Parathyroid adenoma (tissue), 2 donors: ENCODE results near the gene SSTR4.

Source experiments
- H2AFZ ChIP-seq: fragments of 300-600 bp; sonication (generic); one replicate; pipeline ENCODE4 v1.7.0; 2017; ENCODE audit warnings: antibody characterized with exemption, mild to moderate bottlenecking
- H3K27ac ChIP-seq: fragments of 300-600 bp; sonication (generic); one replicate; pipeline ENCODE4 v1.7.0; 2017
- H3K27me3 ChIP-seq: fragments of 300-600 bp; sonication (generic); one replicate; pipeline ENCODE4 v1.7.0; 2017; ENCODE audit warnings: low read length; ENCODE audit not compliant: control insufficient read depth, insufficient read depth
- H3K36me3 ChIP-seq: fragments of 300-600 bp; sonication (generic); one replicate; pipeline ENCODE4 v1.7.0; 2017; ENCODE audit warnings: low read length; ENCODE audit not compliant: control insufficient read depth, insufficient read depth
- H3K4me1 ChIP-seq: fragments of 300-600 bp; sonication (generic); one replicate; pipeline ENCODE4 v1.7.0; 2017; ENCODE audit warnings: control low read depth
- H3K4me2 ChIP-seq: fragments of 300-600 bp; sonication (generic); one replicate; pipeline ENCODE4 v1.7.0; 2017; ENCODE audit warnings: low read length
- H3K4me3 ChIP-seq: fragments of 300-600 bp; sonication (generic); one replicate; pipeline ENCODE4 v1.7.0; 2017; ENCODE audit warnings: low read depth, low read length
- H3K79me2 ChIP-seq: fragments of 300-600 bp; sonication (generic); one replicate; pipeline ENCODE4 v1.7.0; 2017; ENCODE audit warnings: control low read depth
- H3K9ac ChIP-seq: fragments of 300-600 bp; sonication (generic); one replicate; pipeline ENCODE4 v1.7.0; 2017; ENCODE audit warnings: mild to moderate bottlenecking
- H3K9me3 ChIP-seq: fragments of 300-600 bp; sonication (generic); one replicate; pipeline ENCODE4 v1.7.0; 2017; ENCODE audit warnings: low read length; ENCODE audit not compliant: control insufficient read depth
- TF ChIP-seq, protein P1 (sequence below): fragments of 300-600 bp; sonication (generic); IDR thresholded peaks from one replicate; pipeline ENCODE4 v1.7.0; 2017; ENCODE audit warnings: antibody characterized with exemption, mild to moderate bottlenecking
- donor health status: primary hyperparathyroidism.

SSTR4 gene

DNA sequence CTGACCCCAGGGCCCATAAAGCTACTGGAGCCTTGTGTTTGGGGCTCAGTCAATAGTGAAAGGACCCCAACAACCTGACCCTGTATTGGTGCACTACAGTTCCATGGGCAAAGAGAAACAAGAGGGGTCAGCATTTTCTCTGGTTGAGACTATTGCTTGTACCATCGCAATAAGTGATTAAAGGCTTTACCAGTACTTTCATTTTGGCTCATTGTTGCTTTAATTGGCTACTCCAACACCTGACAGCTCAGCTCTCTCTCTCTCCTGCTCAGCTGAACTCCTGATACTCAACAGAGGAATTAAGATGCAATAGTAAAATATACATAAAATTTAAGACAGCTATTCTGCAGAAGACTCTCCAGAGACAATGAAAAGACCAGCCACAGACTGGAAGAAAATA is 33.2 kb downstream of the SSTR4 start:
- TF ChIP-seq, protein P1, sequence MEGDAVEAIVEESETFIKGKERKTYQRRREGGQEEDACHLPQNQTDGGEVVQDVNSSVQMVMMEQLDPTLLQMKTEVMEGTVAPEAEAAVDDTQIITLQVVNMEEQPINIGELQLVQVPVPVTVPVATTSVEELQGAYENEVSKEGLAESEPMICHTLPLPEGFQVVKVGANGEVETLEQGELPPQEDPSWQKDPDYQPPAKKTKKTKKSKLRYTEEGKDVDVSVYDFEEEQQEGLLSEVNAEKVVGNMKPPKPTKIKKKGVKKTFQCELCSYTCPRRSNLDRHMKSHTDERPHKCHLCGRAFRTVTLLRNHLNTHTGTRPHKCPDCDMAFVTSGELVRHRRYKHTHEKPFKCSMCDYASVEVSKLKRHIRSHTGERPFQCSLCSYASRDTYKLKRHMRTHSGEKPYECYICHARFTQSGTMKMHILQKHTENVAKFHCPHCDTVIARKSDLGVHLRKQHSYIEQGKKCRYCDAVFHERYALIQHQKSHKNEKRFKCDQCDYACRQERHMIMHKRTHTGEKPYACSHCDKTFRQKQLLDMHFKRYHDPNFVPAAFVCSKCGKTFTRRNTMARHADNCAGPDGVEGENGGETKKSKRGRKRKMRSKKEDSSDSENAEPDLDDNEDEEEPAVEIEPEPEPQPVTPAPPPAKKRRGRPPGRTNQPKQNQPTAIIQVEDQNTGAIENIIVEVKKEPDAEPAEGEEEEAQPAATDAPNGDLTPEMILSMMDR: no peak
- Histone ChIP-seq H3K4me3 (no peak overlapping the region), H3K9me3 (no peaks in the 10 kb centered on the region), H3K9ac (no peak overlapping the region), H3K4me1 (no peaks in the 10 kb centered on the region), H2AFZ (no peak overlapping the region), H3K27me3 (no peaks in the 10 kb centered on the region), H3K27ac (no peak overlapping the region), H3K79me2 (no peaks in the 10 kb centered on the region), H3K36me3 (no peaks in the 10 kb centered on the region), H3K4me2 (no peak overlapping the region)

DNA sequence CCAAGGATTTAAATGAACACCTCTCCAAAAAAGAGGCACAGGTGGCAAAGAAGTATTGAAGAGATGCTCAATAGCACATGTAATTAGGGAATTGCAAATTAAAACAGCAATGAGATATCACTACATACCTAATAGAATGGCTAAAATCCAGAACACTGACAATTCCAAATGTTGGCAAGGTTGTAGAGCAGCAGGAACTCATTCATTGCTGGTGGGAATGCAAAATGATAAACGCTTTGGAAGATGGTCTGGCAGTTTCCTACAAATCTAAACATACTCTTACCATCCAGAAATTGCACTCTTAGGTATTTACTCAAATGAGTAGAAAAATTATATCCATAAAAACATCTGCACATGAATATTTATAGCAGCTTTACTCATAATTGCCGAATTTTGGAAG is 34.0 kb downstream of the SSTR4 start:
- Histone ChIP-seq H3K9me3 (no peaks in the 10 kb centered on the region), H3K79me2 (no peaks in the 10 kb centered on the region), H2AFZ (no peak overlapping the region), H3K36me3 (no peaks in the 10 kb centered on the region), H3K4me1 (no peaks in the 10 kb centered on the region), H3K9ac (no peak overlapping the region), H3K27me3 (no peaks in the 10 kb centered on the region), H3K4me3 (no peak overlapping the region), H3K4me2 (no peak overlapping the region), H3K27ac (no peak overlapping the region)
- TF ChIP-seq, protein P1: no peak

DNA sequence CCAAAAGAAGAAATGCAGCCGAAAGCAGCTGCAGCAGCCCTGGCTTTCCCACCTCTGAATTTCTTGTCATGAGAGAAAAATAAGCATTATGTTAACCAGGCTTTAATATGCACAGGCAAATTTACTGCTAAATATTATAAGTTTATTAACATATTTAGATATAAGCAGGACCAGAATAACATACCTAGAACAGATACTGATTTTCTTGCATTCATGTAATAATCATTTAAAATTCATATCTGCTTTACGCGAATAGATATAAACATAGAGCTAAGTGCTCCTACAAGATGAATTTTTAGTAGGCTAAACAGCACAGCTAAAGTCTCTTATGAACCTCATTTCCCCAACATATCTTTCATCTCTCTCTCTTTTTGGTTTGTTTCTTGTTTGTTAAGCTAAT is 36.3 kb downstream of the SSTR4 start:
- TF ChIP-seq, protein P1: no peak
- Histone ChIP-seq H2AFZ (no peak overlapping the region), H3K36me3 (no peaks in the 10 kb centered on the region), H3K9ac (no peak overlapping the region), H3K9me3 (no peaks in the 10 kb centered on the region), H3K79me2 (no peaks in the 10 kb centered on the region), H3K4me3 (no peak overlapping the region), H3K4me1 (no peaks in the 10 kb centered on the region), H3K4me2 (no peak overlapping the region), H3K27ac (no peak overlapping the region), H3K27me3 (no peaks in the 10 kb centered on the region)

DNA sequence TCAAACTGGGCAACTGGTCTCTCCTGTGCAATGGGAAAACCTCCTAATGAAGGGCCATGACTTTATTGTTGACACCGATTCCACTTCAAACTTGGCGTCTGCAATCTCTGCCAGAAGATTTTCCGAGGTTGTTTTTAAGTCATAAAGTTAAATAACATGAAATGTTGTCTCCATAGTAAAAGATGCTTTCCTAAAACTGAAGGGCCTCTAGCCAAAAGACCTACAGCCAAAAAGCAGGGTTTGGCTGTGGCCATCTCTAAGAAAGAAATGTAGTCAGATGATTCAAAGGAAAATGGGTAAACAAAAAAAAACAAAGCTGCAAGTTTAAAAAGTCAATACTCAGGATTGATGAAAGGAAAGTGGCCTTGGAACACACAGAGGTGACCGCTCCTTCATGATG is 36.9 kb downstream of the SSTR4 start:
- Histone ChIP-seq H3K27me3 (no peaks in the 10 kb centered on the region), H3K9me3 (no peaks in the 10 kb centered on the region), H3K9ac (no peak overlapping the region), H3K36me3 (no peaks in the 10 kb centered on the region), H3K79me2 (no peaks in the 10 kb centered on the region), H2AFZ (no peak overlapping the region), H3K4me2 (no peak overlapping the region), H3K4me3 (no peak overlapping the region), H3K4me1 (peaks cover 4% of the 10 kb centered on the region), H3K27ac (no peak overlapping the region)
- TF ChIP-seq, protein P1: no peak

DNA sequence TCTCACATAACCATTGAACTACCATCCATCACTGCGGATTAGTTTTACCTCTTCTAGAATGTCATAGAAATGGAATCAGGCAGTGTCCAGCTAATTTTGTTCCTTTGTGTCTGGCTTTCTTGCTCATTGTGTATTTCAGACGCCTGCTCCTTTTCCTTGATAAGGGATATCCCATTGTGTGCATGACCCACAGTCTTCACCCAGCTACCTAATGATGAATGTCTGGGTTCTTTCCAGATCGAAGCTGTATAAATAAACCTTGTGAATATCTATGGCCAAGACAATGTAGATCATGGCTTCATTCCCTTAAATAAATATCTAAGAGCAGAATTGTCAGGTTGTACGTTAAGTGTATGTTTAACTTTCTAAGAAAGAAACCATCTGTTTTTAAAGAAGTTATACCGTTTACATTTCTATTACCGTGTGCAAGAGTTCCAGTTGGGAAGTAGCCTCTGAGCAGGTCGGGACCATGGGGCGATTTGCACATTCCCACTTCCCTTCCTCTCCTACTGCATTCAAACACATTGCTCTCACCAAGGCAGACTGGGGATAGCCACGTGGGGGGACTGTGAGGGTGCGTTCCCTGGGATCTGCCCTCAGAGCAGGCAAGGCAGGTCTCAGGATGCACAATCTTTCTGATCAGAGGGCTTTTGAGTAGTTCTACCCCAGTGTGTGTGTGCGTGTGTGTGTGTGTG is 37.9 kb downstream of the SSTR4 start:
- Histone ChIP-seq H3K4me1 (peaks cover 4% of the 10 kb centered on the region), H2AFZ (no peak overlapping the region), H3K4me3 (no peak overlapping the region), H3K9me3 (no peaks in the 10 kb centered on the region), H3K27me3 (no peaks in the 10 kb centered on the region), H3K36me3 (no peaks in the 10 kb centered on the region), H3K27ac (no peak overlapping the region), H3K9ac (no peak overlapping the region), H3K79me2 (no peaks in the 10 kb centered on the region), H3K4me2 (no peak overlapping the region)
- TF ChIP-seq, protein P1: no peak
